Medulla oblongata (tissue), 1 donor: ENCODE data around the gene SH3BP2.

Experiments
- DNase-seq: peaks from one replicate; pipeline ENCODE4 v3.0.0-alpha.2; 2015; ENCODE audit errors: extremely low spot score

SH3BP2 gene

GRCh38 chr4:2817701-2818350 lies 24.9 kb downstream of the SH3BP2 start:
- DNase-seq: no peak

DNA sequence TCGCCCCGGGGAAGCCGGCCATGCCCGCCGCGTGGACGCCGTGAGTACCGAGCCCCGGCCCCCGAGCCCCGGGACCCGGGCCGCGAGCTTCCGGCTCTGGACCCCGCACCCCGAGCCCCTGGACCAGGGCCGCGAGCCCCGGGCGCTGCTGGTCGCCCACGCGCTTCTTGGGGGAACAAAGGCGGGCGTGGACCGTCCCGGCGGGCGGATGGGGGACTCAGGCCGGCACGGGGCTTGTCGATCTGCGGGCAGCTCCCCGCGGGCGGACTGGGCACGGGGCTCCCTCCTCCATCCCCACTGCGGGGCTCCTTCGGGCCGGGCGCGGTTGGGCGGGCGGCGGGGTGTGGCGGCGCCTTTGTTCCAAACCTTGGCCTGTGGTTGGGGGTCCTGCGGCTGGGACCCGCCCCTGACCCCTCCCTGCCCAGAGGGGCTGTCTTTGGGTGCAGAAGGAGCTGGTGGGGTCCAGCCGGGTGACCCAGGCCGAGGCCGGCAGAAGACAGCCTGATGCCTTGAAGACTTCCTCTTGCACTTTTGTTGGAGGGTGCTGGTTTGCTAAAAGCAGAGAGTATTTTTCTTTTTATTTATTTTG lies 25.6 kb downstream of the SH3BP2 start:
- no peak for DNase-seq

DNA sequence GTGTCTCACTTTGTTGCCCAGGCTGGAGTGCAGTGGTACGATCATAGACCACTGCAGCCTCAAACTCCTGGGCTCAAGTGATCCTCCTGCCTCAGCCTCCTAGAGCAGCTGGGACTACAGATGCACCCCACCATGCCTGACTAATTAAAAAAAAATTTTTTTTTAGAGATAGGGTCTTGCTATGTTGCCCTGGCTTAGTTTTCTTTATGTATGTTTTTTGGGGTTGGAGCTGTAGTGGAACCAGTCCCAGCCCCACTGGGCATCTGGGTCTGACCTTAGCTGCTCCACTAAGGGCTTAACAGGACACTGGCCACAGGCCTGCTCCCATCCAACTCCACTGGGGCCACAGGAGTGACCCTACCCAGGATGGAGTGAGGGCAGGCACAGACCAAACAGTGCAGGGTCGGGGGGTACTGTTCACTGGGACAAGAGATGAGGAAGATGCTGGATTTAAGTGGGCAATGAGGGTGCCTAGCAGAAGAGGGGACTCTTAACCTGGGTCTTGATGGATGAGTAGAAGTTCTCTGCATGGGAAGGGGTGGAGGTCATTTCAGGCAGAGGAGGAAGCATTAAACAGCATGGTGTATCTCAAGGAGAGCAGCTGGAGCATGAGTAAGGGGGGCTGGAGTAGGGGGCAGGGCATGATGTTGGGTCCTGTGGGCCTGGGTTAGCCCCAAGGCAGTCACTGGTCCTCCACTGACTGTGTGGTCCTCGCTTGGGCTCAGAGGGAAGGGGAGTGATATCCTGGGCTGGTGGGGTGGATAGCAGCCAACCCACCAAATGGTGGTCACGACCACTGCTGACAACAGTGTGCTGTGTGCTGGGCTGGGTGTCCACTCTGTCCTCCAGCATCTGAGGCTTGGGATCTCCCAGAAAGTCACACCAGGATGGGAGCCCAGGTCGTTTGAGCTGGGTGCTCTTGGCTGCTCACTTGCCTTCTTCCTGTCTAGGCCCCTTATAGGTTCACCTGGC lies 26.6 kb downstream of the SH3BP2 start:
- DNase-seq: no peak

DNA sequence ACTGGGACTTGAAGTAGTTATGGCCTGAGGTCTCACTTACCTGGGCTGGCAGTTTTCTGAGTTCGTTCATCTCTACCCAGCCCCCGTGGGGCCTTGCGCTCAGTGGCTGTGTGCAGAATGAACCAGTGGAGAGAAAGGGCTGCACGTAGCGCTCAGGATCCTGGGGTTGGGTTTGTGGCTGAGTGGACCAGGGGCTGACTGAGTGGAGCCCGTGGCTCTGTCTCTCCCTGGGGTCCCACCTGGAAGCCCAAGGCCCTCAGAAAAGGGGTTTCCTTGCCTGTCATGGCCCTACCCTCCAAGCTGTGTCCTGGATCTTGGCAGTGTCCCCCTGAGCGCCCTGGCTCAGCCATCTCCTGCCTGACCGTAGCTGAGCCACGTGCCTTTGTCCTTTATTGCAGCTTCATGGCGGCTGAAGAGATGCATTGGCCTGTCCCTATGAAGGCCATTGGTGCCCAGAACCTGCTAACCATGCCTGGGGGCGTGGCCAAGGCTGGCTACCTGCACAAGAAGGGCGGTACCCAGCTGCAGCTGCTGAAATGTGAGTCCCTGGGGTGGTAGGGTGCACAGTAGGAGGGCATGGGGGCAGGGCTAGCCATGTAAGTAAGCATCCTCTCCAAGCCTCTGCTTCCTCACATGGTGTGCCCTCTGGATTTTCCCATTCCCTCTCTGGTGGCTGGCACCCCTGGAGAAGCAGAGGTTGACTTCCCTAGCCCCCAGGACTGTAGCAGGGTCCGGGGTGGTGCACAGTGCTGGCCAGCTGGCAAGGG lies 27.5 kb downstream of the SH3BP2 start:
- no peak for DNase-seq

GRCh38 chr4:2822461-2823300 lies 29.8 kb downstream of the SH3BP2 start:
- DNase-seq: no peak

DNA sequence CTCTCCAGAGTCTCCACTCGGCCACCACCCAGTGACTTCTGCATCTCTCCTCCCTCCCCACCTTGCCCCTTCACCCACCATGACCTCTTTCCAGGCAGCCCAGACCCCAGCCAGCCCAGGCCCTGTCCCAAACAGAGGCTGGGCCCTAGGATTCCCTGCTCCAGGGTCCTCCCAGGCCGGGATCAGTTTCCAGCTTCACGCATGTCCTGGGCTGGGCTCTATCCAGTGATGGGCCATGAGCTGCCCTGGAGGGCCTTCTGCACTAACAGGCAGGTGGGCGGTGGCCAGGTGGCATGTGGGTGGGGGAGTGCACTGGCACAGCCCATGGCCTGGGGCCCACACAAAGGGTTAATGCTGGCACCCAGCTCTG lies 30.4 kb downstream of the SH3BP2 start:
- no peak for DNase-seq

GRCh38 chr4:2823671-2824328 lies 30.9 kb downstream of the SH3BP2 start:
- no peak for DNase-seq

DNA sequence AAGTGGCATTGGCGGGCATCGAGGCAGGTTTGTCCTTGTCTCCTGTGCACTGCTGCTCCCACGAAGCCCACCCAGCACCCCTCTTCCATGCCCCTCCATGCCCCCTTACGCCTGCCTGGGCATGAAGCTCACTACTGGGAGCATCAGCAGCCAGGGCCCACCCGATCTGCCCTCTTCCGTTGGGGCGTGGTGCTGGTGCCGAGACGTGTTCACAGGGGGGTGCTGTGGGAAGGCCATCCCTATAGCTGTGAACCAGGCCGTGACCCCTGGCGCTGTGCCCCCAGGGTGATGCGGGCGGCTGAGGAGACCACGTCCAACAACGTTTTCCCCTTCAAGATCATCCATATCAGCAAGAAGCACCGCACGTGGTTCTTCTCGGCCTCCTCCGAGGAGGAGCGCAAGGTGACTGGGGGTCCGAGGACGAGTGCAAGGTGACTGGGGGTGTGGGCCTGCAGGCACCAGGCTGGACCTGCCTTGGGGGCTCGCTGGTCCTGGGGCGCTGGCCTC lies 31.5 kb downstream of the SH3BP2 start:
- DNase-seq: no peak

DNA sequence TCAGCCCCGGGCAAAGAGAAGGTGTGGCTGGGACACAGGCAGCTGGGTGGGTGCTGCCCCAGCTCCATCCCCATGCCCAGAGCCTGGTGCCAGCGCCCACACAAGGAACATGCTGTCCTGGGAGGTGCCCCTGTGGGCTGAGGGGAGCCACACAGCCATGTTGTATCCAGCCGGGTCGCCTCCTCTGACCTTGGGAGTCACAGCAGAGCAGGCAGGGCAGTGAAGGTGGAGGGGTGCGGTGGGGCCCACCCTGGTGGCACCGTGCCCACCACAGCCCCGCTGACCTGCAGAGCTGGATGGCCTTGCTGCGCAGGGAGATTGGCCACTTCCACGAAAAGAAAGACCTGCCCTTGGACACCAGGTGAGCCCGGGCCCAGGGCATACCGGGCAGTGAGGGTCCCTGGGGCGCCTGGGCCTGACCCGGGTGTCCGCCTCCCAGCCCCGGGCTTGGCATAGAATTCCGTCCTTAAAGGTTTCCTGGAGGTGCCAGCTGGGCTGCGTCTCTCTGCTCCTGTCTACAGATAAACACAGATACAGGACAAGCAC lies 32.0 kb downstream of the SH3BP2 start:
- no peak for DNase-seq

GRCh38 chr4:2825740-2826139 lies 32.9 kb downstream of the SH3BP2 start:
- no peak for DNase-seq

DNA sequence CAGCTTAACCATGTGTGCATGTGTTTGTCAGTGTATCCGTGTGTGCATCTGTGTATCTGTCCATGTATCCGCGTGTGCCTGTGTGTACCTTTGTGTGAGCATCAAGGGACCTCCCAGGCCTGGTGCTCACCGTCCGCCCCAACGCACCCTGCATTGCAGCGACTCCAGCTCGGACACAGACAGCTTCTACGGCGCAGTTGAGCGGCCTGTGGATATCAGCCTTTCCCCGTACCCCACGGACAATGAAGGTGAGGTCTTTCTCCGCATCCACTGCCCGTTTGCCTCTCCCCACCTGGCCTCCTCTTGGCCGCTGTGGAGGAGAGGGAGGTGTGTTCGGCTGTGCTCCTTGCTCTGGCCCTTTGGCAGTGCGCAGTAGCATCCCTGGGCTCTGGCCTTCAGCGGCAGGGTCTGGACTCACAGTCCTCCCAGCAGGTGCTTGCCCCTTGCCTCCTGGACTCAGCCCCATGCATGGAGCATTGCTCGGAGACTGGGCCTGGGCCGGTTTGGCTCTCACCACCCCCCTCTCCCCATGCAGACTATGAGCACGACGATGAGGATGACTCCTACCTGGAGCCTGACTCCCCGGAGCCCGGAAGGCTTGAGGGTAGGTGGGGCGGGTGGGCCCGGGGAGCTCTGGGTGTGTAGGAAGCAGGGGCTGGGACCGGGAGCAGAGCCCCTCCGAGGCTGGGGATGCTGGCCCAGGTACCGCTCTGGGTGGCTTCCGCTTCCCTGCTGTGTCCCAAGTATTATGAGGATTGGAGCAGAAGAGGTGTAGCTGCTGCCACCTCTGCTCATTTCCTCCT lies 34.4 kb downstream of the SH3BP2 start:
- DNase-seq: no peak

- DNase-seq: no peak
These were observed 35.2 kb downstream of the SH3BP2 start for GRCh38 chr4:2827874-2828751.

DNA sequence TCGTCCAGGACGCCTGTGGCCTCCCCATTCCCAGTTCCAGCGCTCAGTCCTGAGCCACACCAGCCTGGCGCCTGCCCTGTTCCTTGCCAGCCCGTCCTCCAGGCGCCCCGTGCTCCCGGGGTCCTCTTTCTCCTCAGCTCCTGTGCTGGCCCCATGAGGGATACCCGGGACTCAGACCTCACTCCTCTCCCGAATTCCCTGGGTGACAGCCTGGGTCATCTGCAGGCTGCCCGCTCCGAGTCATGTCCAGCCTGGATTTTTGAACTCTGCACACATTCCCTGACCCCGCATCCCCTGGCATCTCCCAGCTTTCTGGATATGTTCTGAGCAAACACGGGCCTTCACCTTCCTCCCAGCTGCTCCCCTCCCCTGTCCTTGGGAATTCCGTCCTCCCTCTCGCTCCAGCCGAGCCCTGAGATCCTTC lies 35.9 kb downstream of the SH3BP2 start:
- no peak for DNase-seq

GRCh38 chr4:2829321-2829932 lies 36.5 kb downstream of the SH3BP2 start:
- no peak for DNase-seq

GRCh38 chr4:2829933-2830451 lies 37.1 kb downstream of the SH3BP2 start:
- DNase-seq: no peak

DNA sequence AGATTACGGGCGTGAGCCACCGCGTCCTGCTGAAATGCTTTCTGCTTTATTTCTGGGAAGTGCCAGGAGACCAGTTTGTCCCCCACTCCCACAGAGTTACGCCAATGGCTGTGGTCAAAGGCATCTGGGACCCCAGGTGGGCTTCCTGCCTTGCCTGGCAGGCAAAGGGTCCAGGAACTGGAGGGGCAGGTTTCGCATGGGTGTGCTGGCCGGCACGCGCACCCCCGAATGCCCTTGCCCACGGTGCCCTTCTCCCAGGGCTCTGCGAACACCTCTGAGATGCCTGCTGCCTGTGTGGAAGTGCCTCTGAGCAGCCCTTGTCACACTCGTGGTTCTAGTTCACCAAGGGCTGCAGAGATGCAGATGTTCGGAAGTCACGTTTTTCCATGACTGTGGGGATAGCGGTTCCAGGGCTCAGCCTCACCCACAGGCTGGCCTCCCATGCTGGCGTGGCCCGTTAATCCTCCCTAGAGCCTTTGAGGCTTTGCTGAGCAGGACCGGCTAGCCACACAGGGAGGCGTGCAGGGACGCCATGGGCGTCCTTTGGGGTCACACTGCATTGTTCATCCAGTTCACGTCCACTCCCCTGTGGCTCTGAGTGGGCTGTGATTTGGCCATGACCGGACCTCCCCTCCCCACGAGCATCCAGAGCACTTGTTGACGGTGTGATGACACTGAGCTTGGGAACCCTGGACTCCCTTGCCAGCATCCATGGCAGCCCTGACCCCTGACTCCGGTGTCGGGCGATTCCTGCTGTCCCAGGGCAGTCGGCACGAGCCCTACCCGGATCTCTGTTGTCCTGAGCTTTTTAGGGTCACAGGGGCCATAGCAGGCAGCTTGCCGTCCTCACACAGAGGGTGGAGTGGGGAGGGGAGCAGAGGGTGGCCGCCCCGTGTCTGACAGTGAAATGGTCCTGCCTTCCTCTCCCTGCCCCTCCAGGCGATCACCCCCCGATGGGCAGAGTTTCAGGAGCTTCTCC lies 38.0 kb downstream of the SH3BP2 start:
- no peak for DNase-seq
